Dermis blood vessel endothelial cell (primary cell): ENCODE measurements around the gene FRMD6. TPM values are rescaled to one million over a fixed set of nuclear protein-coding genes. Genes with fewer than 3 reads are reported as not detected.
A peak's percentile ranks its signal among the peaks of the same experiment; 100 is the strongest.

Experiments used
- DNase-seq: peaks from one replicate; pipeline ENCODE4 v3.0.0; 2010
- total RNA-seq: library from RNA; depleted of rRNA; stranded (reverse); fragments of >200 nt; gene quantifications from 2 replicates; pipeline ENCODE4 v1.2.3, GENCODE V29; 2014

Gene FRMD6
- total RNA-seq, 1 donor from 2014 or later: 228 TPM

DNA sequence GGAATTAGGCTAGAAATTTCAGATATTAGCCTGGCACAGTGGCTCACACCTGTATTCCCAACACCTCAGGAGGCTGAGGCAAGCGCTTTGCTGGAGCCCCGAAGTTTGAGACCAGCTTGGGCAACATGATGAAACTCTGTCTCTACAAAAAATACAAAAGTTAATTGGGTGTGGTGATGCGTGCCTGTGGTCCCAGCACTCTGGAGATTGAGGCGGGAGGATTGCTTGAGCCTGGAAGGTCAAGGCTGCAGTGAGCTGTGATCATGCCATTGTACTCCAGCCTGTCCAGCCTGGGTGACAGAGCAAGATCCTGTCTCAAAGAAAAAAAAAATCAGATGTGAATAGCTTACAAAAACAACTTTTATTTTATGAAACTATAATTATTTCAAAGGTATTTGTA lies 15.1 kb downstream of the FRMD6 start:
- no peak for DNase-seq

DNA sequence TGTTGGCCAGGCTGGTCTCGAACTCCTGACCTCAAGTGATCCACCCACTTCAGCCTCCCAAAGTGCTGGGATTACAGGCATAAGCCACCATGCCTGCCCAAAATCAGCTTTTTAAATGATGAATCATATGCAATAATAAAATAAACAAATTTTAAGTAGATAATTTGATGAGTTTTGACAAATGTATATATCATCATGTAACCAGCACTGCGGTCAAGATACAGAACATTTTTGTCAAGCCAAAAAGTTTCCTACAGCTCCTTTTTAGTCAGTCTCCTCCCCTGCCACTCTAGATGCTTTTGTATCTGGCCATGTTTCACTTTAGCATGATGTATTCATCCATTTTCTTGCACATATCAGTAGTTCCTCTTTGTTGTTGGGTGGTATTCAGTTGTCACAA lies 17.2 kb downstream of the FRMD6 start:
- no peak for DNase-seq

DNA sequence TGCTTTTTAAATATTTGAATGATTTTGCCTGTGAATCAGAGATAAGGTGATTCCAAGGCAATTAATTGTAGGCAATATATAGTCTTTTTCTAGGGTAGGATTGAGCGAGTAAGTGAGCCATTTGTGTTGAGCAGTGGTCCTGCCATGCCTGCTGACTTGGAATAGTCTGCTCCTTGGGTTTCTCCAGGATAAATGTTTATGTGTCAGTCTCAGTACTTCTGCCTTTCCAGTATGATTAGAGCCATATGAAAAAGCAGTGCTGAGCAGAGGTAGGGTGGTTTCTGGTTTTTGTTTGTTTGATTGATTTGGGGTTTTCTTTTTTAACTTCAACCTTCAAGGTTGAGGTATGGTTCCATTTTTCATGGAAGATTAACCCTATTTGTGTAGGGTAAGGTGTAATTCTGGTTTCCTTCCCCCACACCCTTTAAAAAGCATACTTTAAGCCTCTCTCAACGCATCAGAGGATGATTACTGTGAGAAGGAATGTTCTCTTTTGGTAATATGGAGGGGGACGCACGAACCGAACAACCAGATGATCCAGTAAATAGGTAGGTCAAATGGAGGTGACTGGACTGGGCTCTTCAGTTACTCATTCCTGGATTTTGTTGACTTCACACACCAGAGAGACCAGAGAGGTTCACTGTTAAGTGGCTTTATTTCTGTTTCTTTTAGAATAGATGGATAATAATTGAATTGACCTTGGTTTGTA lies 22.7 kb downstream of the FRMD6 start:
- DNase-seq: no peak

DNA sequence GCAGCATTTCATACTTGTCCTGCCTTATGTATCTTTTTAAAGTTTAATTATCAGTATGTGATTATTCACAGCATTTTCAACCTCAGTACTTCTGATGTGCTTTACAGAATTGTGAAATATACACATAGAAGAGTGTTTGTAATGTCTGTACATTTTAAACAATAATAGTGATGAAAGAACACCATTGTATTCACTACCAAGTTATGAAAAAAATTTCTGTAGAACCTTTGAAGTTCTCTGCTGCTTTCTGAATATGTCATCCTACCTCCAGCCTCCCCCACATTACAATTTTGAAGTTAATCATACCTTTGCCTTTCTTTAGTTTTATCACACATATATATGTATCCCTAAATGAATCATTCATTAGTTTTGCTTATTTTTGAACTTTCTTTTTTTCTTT lies 24.8 kb downstream of the FRMD6 start:
- DNase-seq: no peak

DNA sequence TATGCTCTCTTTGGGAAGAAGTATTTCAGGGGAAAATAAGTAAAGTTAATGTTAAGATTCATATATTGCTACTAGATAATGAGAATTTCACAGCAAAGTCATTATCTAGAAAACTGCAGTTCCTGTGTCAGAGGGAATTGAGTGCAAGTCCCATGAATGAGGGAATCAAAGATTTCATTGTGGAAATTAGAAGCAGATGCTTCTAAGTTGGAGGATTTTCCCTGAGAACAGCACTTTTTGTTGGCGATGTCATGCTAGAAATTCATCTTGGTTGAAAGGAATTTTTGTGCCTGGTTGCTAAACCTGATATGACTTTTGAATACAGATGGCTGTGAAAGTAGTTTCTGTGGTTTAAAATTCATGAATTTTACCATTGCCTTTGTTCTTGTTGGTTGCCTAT lies 25.6 kb downstream of the FRMD6 start:
- DNase-seq: no peak

DNA sequence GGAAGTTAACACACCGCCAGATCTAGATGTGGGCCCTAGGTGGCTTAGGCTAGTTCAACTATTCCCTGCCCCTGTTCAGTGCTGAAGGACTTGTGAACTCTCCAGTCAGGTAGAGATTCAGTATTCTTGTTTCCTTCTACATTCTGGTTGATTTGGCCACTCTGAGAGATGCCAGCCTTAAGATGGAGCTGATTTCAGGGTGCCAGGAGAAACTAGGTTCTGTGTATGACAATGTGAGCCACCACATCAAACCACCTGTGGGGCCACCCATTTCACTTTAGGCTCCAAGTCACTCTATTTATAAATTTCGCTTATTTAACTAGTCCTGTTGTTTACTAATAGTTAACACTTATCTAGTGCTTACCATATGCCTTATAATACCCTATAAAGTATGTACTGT lies 26.0 kb downstream of the FRMD6 start:
- no peak for DNase-seq

DNA sequence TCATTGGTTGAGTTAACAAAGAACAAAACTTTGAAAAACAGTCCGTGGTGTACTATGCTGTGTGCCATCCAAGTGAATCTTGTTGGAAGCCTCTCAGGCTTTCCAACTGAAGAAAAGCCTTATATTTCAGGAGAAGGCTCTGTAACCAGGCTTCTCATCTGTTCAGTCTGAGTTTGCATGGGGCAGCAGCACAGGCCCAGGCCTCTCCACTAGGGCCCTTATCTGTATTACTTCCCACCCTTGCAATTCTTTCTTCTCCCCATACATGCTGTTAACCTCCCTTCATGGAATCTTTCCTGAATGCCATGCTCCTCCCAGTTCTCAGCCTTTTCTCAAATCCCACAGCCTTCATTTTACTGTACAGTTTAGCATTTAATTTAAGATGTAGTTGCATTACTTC lies 28.3 kb downstream of the FRMD6 start:
- no peak for DNase-seq

DNA sequence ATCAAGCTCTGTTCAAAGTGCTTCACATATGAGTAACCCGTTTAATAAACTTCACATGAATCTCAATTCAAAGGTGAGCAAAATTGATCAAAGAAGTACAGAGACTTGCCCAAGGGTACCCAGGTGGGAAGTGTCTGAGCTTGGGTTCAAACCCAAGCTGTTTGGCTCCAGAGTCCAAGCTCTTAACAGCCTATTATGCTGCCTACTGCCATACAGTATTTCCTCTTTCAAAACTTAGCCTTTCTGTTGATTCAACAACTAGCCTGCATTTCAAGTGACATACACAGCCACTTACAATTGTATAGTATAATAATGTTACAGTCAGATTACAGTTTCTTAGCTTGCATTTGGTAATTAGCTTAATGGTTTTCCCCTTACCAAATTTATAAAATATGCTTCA lies 29.7 kb downstream of the FRMD6 start:
- no peak for DNase-seq

DNA sequence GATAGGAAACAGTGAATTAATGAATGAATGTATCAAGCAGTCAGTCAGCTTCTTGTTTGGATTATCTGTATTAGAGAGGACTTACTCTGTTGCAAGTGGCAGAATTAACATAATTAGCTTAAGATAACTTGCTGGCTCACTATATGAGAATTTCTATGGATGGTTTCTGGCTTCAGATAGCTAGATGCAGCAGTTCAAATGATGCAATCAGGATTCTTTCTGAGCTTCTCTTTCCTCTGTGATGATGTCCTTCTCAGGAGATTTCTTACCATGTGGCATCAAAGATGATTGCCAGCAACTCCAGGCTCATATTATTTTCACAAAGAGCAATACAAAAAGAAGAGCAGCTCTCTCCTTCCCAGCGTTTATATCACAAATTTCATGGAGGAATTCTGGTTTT lies 30.7 kb downstream of the FRMD6 start:
- no peak for DNase-seq

DNA sequence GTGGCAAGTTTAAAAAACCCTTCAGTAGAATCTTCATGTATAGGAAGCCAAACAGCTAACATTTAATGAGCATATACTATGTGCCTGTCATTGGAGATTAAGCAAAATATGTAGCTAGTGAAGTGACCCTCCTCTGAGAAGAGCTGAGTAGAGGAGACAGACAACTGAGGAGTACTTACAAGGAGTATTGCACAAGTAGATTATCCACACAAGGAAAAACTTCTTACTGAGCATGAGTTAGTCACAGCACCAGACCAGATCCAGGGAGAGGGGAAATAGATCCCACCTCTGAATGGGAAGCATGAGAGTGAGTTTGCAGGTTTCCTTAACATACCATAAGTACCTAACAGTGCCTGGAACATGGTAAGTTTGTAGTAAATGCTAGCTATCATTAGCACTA lies 33.0 kb downstream of the FRMD6 start:
- DNase-seq: no peak

DNA sequence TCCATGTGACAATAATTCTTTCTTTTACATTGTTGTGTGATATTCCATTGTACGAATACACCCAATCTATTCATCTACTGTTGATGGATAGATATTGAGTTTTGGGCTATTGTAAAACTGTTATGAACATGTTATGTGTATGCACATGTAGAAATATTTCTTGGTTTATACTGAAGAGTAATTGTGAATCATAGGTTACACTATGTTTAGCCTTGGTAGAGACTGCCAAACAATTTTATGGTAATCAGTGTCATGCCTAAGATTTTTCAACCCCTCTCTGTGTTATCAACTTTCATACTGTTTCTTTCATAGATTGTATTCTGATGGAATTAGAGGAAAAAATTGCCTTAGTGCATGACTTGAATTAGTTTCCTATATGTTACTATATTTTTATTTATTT lies 39.5 kb downstream of the FRMD6 start:
- DNase-seq: no peak

DNA sequence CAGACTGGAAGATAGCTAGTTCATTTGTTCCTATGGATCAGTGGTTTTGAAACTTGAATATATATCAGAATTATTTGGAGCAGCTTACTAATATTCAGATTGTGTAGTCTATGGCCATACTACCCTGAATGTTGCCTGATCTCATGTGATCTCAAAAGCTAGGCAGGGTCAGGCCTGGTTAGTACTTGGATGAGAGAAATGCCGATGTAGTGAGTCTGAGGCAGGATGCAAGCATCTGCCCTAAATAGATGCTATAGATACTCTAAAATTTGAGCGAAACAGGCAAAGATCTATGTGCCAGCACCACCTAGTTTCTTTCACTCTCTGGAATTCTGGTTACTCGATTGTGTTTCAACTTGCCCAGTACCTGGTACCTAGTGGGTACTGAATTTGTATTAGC lies 40.9 kb downstream of the FRMD6 start:
- DNase-seq: no peak

DNA sequence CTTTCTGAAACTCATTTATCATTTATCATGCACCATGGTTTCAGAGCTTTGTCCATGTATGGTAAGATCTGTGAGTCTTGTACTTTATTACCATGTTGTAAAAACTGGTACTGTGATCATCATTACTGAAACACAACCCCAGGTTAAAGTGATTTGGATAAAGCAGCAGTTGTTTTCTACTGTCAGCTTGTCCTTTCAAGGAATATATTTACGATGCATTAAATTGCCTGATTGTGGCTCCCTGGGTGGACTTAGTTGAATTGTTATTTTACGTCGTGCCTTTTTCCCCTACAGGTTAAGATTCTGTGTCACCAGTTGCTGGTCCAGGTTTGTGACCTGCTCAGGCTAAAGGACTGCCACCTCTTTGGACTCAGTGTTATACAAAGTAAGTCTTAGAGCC lies 46.1 kb downstream of the FRMD6 start:
- DNase-seq: no peak

DNA sequence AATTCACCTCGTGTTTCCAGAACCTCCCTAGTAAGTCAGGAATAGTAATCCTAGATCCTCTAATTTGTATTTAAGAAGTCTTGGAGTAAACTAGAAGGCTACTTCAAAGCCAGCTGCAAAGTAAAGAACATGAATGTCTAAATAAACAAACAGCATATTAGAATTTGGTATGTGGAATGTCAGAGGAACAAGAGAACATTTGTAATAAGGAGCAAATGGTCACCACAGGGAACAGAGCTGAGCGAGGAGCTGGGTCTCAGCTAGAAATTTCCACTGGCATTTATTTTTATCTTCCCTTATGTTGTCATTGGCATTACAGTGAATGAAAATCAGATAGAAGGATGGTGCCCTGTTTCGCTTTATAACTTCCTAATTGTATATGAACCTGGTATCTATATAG lies 50.2 kb downstream of the FRMD6 start:
- DNase-seq: no peak

DNA sequence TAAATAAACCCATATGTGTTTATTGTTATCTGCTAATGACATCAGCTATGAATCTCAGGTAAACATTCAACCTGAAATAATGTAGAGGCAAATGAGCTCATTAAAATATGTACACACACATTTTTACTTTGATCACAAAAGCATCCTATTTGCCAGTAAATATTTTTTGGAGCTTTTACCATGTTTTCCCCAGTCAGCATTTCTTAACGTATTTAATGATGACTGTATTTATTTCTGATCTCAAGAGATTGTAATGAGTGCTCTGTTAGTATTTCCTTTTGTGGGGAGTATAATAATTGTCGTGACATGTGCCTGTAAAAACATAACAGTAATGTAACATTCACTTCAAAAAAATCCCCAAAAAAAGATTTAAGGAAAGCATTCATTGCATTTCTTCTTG lies 52.1 kb downstream of the FRMD6 start:
- DNase-seq: no peak

DNA sequence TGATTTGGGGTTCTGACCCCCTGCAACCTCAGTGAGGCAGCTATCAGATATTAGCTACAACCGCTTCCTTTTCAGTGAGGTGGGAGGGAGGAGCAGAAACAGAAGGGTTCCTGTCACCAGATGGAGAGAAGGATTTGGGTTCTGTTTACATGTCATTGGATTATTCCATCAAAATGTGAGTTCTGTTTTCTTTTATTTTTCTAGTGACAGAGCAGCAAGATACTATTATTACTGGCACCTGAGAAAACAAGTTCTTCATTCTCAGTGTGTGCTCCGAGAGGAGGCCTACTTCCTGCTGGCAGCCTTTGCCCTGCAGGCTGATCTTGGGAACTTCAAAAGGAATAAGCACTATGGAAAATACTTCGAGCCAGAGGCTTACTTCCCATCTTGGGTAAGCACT lies 52.8 kb downstream of the FRMD6 start:
- peak; percentile 37 for DNase-seq

DNA sequence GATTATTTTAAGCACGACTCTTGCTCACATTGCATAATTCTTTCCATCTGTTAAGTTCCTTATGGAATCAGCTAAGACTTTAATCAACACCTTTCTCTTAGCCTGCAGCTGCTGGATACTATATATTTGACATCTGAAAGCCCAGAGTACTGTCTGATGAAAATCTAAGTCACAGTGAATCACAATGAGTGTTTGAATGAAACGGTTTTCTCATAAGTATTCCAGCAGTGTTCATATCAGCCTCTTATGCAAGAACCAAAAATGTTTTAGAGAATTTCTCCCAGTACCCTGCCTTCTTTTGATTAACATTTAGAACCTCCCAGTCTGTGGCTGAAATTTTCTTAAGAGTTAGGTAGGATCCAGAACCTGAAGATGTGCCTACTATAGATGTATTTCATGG lies 55.6 kb downstream of the FRMD6 start:
- DNase-seq: no peak

DNA sequence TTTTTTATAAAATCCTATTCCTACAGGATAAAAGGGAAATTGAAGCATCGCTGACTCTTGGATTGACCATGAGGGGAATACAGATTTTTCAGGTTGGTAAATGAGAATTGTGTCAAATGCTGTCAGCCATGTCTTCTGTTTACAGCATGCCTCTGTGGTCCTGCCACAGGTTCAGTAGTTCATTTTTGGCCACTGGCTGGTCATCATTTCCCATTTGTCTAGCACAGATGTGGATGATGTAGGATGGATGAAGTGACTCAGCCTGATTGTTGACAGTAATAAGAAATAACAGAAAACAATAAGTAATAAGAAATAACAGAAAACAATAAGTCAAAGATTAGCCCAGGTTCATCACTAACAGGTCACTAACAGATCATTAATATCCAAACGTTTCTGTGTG lies 59.8 kb downstream of the FRMD6 start:
- DNase-seq: peak; percentile 48

DNA sequence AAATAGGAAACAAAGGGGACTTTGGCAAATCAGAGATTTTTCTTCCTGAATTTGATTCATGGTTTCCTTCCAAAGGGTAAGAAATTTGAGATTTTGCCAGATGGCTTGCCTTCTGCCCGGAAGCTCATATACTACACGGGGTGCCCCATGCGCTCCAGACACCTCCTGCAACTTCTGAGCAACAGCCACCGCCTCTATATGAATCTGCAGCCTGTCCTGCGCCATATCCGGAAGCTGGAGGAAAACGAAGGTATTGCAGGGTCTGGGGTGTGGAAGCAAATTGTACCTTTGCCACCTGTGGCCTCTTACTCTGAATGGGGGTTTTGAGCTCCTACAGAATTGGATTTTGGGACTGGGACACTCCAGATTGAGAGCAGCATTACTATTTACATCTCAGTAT lies 63.5 kb downstream of the FRMD6 start:
- no peak for DNase-seq

DNA sequence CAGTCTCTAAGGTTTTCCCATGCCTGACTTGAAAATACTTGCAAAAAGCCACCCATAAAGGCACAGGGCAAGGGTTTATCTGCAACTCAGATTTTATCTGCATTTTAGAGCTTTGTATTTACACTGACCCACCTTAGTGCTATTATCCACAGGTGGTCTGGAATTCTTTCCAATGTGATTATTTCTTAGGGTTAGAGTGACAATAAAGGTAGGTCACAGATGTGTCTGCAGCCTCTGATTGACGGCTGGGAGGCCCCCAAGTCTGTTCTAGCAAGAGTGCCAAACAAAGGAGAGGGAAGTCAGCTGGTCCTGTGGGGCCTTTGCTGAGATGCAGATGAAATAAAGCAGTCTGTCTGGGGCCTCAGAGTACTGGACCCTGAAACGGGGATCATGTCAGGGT lies 64.0 kb downstream of the FRMD6 start:
- DNase-seq: no peak

DNA sequence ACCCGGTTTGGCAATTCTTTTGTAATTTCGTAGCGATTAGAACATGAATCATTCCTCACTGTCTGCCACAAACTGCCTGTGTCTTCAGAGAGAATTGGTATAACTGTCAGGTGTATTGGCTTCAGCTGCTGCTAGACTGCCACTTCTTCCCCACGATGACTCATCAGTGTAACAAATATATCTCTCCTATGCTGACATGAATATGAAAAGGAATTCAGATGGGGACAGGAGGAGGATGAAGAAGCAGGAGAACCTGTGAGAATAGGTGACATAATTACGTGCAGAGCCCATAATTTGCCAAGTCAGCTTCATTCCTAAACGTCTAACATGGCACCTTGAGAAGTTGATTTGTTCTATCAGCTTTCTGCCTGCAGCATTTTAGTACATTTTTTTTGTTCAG lies 64.9 kb downstream of the FRMD6 start:
- DNase-seq: peak; percentile 16

DNA sequence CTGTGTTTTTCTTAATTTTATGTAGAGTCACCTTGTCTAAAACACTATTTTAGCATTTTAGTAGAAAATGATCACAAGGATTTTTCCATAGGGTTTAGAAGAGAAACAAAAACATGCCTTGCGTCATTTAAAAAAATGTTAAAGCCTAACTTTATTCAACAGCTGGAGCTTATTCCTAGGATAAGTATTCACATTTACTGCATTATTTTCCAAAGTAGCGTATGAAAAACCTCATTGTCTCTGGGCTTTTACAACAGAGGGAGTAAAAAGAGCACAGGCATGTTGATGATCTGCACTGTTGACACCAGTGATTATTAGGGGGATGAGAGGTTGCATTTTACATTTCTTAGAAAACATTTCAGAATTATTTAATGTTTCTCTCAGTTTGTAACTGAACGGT lies 66.1 kb downstream of the FRMD6 start:
- DNase-seq: no peak

DNA sequence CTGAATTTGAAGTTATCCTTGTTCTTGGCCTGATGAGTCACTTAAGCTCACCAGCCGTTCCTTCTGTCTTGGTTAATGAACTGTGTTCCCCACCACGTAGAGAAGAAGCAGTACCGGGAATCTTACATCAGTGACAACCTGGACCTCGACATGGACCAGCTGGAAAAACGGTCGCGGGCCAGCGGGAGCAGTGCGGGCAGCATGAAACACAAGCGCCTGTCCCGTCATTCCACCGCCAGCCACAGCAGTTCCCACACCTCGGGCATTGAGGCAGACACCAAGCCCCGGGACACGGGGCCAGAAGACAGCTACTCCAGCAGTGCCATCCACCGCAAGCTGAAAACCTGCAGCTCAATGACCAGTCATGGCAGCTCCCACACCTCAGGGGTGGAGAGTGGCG lies 68.2 kb downstream of the FRMD6 start:
- no peak for DNase-seq

DNA sequence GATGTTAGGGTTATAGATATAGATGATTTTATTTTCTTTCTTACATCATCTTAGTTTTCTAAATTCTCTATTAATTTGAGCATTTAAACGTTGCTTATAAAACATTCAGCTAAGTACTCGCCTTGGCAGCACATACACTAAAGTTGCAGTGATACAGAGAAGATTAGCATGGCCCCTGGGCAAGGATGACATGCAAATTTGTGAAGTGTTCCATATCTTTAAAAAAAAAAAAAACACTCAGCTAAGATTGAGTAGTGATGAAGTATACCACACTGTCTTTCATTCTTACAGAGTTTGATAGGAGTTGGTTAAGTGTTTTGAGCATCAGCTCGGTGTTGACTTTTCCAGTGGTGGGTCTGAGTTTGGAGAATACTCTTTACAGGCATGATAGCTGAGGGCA lies 72.3 kb downstream of the FRMD6 start:
- DNase-seq: no peak

DNA sequence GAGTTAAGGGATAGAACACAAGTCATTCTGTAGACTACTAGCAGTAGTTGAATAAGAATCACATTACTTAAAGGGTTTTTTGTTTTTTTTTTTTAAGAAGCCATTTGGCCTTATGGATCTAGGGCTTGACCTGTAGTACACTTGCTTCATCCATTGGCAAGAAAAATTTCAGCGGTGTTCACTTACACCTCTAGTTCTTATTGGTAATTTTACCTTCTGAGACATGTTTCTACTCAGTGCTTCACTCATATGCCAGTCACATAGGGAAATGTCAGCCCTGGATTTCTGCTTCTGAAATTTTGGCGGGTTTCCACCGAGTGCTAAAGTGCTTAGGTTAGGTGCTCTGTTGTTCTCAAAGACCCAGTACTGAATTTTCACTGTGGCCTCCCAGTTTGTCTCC lies 72.9 kb downstream of the FRMD6 start:
- DNase-seq: no peak

DNA sequence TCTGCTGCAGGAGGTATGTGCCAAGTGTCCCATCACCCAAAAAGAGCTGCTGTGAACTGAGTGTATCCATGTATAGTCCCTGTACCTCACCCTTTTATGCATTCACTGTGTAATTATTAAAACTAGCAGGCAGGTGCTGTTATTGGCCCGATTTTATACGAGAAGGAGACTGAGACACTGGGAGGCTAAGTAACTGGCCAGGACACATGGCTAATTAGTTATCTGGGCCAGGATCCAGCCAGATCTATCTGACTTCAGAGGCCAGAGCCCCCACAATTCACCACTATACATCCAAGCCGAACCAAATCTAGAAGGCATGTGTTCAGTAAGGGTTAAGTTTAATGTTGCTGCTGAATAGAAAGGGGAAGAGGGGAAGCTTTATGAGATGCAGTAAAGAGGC lies 73.4 kb downstream of the FRMD6 start:
- DNase-seq: no peak
